Mesenteric fat pad (tissue), 1 donor: ENCODE measurements around the gene LCP2. TPM values are rescaled to one million over a fixed set of nuclear protein-coding genes. Genes with fewer than 3 reads are reported as not detected.

Experiments used
- DNase-seq: peaks from one replicate; pipeline ENCODE4 v3.0.0-alpha.2; 2020; ENCODE audit warnings: low spot score
- long read RNA-seq: library from polyadenylated mRNA; unstranded; transcript quantifications from one replicate; pipeline ENCODE4 v2.0.0, GENCODE V29; 2020
- total RNA-seq: library from RNA; stranded (reverse); fragmentation: NEBNext Ultra II Directional; extraction: Animal tissue kit (Norgen Biotek cat#: 25700); gene quantifications from one replicate; pipeline ENCODE4 v1.2.1, GENCODE V29; 2021
- donor health status: DM: yes; HTN: yes; CAD: no.

LCP2 gene
- total RNA-seq, result 52.4 TPM
- long read RNA-seq, partial matches to known transcripts, result 3 of 12 reads
- long read RNA-seq, other reads (novel, unspliced or antisense), result 4 of 12 reads

- no peak for DNase-seq
These were observed at the start of gene LCP2 for GRCh38 chr5:170297589-170298462. Gene LCP2 (minus strand): TSS chr5:170297777. CDS start chr5:170297611, 166 bp downstream.

DNA sequence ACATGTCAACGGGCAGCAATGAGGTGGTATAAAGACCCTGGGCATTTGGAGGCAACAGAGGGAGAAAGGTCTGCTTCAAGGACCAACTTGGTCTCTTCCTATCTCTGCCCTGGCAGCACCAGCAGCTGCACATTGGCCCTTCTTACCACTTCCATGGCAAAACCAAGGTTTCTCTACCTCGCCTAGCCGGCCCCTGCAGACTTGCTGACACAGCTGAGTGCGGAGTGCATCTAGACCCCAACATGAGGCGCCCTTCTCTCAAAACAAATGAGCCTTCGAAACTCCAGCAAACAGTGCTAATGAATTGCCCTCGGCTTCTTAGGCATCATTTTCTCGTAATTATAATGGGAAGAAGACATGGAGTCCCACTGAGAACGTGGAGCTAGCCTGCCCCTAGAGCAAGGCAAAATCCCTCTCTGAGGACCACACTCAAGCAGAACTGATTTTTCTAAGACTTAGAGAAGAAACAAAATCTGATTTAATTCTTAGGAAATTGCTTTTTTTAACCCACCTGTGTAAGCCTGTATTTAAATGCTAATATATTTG lies 49.5 kb upstream of the LCP2 start:
- DNase-seq, result no peak

DNA sequence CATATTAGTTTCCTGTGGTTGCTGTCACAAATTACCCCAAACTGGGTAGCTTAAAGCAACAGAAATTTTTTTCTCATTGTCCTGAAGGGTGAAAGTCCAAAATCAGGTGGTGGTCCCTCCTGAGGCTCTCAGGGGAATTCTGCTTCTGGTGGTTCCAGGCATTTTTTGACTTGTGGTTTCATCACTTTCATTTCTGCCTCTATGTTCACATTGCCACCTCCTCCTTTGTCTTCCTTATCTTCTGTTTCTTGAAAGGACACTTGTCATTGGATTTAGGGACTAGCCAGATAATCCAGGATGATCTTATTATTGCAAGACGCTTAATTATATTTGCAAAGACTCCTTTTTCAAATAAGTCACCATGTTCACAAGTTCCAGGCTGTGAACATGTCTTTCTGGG lies 48.4 kb upstream of the LCP2 start:
- DNase-seq, result no peak

DNA sequence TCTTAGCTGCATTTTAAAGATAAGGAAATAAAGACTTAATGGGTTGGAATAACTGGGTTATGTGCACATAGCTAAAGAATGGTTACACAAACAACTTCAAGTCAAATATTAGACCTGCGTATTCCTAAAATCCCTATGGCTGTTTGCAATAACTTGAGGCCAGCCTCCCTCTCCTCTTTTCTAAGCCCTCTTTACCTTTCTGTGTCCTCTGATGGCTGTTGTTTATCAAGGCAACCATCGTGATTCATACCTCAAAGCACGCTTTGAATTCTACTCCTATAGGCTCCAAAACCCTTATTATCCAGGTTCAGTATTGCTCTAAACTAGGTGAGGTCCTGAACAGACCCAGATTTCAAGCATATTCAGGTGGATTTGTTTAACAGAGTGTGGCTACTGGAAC lies 45.6 kb upstream of the LCP2 start:
- no peak for DNase-seq

DNA sequence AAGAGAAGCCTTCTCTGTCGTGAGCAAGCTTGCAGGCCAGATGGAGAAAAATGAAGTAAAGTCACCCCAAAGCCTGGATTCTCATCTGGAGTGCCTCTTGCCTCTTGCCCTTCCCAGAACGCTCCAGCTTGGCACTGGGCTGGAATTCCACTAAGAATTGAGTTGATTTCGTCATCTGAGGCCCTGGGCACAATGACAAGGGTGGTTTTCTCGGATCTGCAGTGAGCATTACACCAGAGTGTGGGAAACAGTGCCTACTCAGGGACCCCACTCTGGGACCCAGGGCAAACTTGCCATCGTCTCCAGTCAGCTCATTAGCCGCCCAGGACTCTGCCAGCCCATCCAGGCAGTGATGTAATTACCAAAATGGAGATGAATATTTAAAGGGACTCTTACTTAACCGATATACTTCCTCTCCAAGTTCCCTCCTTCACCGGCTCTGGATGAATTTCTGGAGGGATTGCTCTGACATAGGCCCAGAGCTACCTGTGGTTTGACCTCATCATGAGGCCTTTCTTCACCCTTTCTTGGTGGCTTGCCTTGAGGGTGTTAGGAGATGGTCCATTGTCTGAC lies 44.7 kb upstream of the LCP2 start:
- no peak for DNase-seq

DNA sequence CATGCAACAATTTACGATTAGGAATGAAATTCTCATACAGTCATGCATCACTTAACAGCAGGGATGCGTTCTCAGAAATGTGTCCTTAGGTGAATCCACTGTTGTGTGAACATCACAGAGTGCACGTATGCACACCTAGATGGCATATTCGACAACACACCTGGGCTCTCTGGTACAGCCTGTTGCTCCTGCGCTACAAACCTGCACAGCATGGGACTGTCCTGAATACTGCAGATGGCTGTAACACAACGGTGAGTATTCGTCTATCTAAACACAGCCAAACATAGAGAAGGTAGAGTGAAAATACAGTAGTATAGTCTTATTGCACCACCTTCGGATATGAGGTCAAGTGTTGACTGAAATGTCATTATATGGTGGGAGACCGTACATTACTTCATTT lies 44.0 kb upstream of the LCP2 start:
- DNase-seq, result no peak

DNA sequence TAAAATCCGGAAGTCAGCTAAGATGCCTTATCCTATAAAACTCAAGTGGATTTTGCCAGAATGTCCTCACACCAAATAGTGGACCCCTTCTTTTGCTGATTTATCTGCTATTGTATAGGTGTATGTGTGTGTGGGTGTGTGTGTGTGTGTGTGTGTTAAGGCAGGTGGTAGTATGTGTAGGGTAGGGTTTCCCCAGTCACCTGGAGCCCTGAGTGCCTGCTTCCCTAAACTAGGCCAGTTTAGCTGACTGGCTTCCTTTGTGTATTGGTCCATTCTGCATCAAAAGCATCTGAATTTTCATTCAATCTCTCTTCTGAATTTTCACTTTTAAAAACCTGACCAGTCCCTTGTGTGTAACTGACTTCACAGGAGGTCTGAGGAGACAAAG lies 42.2 kb upstream of the LCP2 start:
- DNase-seq, result no peak

GRCh38 chr5:170338933-170339779 lies 41.6 kb upstream of the LCP2 start:
- DNase-seq, result no peak

- no peak for DNase-seq
These were observed 40.7 kb upstream of the LCP2 start for GRCh38 chr5:170338291-170338690.

GRCh38 chr5:170337045-170337733 lies 39.6 kb upstream of the LCP2 start:
- DNase-seq, result no peak

- DNase-seq, result no peak
These were observed 38.5 kb upstream of the LCP2 start for GRCh38 chr5:170336065-170336464.

- no peak for DNase-seq
These were observed 37.0 kb upstream of the LCP2 start for GRCh38 chr5:170334626-170335025.

DNA sequence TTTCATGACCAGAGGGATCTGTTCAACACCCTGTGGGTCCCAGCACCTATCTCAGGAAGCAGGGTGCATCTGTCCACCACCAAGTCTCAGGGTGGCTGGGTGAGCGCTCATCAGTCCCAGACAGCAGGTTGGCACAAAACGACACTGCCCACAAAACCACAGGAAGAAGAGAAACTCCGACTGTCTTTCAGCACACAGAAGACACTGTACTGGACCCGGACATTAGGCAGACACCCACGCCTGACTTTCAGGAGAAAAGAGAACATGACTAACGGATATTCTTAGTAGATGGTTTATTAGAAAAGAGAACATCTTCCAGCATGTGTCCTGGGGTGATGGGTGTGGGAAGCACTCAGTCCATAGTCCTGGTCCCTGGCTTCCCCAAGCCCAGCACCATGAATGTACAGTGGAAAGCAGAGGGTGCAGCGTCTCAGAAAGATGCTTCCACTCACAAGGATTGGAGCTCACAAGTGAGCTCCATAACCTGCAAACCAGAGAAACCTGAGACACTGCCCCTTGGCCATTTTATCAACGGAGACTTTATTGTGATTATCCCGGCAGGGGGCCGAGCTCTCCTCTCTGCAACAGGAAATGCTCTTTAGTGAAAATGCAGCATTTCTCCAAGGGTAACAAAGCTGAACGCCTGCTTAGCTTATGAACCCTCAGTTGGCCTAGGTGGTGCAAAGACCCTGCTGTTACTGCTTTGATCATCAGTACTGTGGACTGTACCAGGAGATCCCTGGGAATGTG lies 35.8 kb upstream of the LCP2 start:
- DNase-seq, result no peak

DNA sequence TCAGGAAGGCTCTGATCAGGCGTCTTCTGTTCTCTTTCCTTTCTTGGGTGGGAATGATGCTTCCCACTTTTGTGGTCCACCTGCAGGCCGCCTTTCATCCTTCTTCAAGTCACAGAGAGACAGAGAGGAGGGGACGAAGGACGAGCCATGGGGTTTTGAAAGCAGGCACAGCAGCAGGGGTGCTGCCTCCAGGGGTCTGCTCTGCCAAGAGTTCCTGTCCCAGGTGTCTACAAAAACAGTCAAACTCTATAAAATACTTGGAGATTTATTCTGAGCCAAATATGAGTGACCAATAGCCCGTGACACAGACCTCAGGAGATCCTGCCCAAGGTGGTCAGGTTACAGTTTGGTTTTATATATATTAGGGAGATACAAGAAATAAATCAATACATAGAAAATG lies 34.5 kb upstream of the LCP2 start:
- DNase-seq, result no peak

DNA sequence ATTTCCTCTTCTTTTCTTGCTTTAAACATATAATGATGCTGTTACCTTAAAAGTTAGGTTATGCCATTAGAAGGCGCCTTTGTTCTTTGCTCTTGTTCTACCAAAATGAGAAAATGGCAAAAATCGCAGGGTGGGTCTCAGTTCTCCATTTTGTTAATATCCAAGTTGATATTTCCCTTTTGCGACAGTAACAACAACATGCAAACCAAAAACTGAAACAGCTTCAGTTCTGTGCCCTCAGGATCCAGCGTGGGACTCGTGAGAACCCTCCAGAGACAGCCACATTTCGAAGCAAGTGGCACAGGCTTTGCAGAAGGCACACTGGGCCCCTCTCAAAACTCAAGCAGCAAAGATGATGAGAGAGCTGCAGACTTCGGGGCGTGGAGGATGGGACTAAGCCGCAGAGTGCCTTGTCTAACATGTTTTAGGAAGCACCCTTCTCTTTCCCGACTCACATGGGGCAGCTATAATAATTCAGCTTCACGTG lies 33.0 kb upstream of the LCP2 start:
- no peak for DNase-seq

DNA sequence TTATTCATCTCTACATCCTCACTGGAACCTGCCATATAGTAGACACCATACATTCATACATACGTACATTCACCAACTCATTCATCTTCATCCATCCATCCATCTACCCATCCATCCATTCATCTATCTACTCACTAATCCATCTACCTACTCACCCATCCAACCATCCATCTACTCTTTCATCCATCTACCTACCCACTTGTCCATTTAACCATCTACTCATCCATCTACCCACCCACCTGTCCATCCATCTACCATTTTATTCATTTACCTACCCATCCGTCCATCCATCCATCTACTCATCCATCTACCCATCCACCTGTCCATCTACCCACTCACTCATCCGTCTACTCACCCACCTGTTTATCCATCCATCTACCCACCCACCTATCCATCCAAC lies 31.9 kb upstream of the LCP2 start:
- DNase-seq, result no peak

DNA sequence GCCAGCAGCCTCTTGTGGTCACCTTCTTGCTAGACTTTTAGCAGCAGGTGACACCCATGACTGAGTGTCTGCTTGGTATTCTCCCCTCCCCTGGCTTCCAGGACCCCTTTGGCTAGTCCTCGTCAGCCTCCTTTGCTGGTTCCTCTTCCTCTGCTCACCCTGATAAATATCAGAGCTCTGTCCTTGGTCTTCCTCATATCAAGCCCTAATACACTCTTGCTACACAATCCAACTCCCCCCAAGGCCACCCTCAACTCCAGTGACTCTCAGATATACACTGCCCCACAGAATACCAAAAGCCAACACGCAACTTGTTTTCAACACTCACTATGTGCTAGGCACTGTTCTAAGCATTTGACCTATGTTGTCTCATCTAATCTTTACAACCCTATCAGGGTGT lies 30.3 kb upstream of the LCP2 start:
- DNase-seq, result no peak

- no peak for DNase-seq
These were observed 29.6 kb upstream of the LCP2 start for GRCh38 chr5:170327168-170327567.

DNA sequence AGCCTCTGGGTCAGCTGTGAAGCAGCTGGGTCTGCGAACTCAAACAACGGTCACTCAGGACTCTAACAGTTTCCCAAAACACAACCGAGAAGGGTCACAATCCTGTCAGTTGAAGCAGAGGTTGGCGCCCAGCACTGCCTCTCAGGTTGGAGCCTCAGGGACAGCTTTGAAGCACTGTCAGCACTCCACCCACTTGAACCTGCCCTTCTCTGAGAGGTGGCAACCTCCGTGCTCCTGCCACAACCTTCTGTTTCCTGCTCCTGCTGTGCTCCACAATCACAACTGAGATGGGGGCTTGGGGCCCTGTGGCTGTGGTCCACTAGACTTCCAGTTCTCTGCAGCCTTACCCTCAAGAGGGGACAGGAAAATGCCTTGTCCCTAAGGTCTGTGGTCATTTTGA lies 21.7 kb upstream of the LCP2 start:
- DNase-seq, result no peak

DNA sequence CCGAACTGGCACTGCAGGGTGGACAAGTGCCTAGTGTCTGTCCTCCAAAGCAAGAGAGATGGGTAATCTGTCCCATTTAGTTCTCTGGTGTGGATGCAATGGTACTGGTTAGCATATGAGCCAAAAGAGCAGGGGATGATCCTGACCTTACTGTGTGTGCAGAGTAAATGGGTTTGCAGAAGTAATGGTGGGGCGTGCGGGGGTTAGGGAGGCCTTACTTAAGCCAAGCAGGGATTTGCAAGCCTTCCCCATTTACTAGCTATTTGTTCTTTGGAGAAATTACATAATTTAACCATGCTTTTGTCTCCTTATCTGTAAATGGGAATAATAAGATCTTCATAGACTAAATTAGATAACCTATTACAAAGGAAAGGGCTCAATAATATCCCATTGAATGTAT lies 19.9 kb upstream of the LCP2 start:
- DNase-seq, result no peak
